PFSK-1 (cell line): ENCODE results near the gene KRTAP4-3.

Experiments used
- FOXP2 ChIP-seq: optimal IDR thresholded peaks from 2 replicates; pipeline ENCODE3; 2011; ENCODE audit warnings: borderline replicate concordance, control low read depth, inconsistent platforms; ENCODE audit not compliant: insufficient read depth; ENCODE audit errors: extremely low read length, extremely low read depth
- POLR2AphosphoS5 ChIP-seq: IDR thresholded peaks from 2 replicates; pipeline ENCODE4 v1.6.1; 2012; ENCODE audit warnings: low read depth, mild to moderate bottlenecking, control low read depth, low read length, moderate library complexity
- SIN3A ChIP-seq: IDR thresholded peaks from 2 replicates; pipeline ENCODE4 v1.6.1; 2012; ENCODE audit warnings: mild to moderate bottlenecking, low read length, moderate library complexity, borderline replicate concordance; ENCODE audit not compliant: insufficient read depth
- TAF1 ChIP-seq: IDR thresholded peaks from 2 replicates; pipeline ENCODE4 v1.6.1; 2012; ENCODE audit warnings: low read length, control low read depth, borderline replicate concordance; ENCODE audit not compliant: insufficient read depth
- TF ChIP-seq, protein P1 (sequence below), 2 experiments: IDR thresholded peaks; 2 replicates each; pipeline versions ENCODE4 v1.6.1 to v1.8.0; 2011 to 2012; ENCODE audit warnings: low read depth in 2 of 2, low read length in 2 of 2, control low read depth in 1 of 2, inconsistent platforms in 1 of 2, mild to moderate bottlenecking in 1 of 2, moderate library complexity in 1 of 2; ENCODE audit not compliant: insufficient read depth in 1 of 2

The KRTAP4-3 gene

DNA sequence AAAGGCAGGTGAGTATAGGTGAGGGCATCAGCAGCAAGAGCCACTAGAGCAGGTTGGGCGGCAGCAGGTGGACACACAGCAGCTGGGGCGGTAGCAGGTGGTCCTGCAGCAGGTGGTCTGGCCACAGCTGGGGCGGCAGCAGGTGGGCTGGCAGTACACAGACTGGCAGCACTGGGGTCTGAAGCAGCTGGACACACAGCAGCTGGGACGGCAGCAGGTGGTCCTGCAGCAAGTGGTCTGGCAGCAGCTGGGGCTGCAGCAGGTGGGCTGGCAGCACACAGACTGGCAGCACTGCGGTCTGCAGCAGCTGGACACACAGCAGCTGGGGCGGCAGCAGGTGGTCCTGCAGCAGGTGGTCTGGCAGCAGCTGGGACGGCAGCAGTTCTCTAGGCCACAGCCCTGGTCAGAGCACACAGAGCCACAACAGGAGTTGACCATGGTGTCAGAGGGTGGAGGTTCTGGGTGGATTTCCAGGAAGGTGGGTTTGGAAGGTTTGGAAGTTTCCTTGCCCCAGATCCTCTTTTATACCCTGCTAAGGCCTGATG lies 9.8 kb upstream of the KRTAP4-3 start, which contains the start of gene KRTAP4-2:
KRTAP4-2 (minus strand) TSS at position 495 of the 545 bp plus-strand sequence; CDS start at position 438, 57 bp downstream.
- no peak for TF ChIP-seq TAF1
- TF ChIP-seq POLR2AphosphoS5, result no peak
- TF ChIP-seq FOXP2, result no peak
- TF ChIP-seq SIN3A, result no peak
- TF ChIP-seq, protein P1, sequence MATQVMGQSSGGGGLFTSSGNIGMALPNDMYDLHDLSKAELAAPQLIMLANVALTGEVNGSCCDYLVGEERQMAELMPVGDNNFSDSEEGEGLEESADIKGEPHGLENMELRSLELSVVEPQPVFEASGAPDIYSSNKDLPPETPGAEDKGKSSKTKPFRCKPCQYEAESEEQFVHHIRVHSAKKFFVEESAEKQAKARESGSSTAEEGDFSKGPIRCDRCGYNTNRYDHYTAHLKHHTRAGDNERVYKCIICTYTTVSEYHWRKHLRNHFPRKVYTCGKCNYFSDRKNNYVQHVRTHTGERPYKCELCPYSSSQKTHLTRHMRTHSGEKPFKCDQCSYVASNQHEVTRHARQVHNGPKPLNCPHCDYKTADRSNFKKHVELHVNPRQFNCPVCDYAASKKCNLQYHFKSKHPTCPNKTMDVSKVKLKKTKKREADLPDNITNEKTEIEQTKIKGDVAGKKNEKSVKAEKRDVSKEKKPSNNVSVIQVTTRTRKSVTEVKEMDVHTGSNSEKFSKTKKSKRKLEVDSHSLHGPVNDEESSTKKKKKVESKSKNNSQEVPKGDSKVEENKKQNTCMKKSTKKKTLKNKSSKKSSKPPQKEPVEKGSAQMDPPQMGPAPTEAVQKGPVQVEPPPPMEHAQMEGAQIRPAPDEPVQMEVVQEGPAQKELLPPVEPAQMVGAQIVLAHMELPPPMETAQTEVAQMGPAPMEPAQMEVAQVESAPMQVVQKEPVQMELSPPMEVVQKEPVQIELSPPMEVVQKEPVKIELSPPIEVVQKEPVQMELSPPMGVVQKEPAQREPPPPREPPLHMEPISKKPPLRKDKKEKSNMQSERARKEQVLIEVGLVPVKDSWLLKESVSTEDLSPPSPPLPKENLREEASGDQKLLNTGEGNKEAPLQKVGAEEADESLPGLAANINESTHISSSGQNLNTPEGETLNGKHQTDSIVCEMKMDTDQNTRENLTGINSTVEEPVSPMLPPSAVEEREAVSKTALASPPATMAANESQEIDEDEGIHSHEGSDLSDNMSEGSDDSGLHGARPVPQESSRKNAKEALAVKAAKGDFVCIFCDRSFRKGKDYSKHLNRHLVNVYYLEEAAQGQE (IDR thresholded peaks at IDR 0.05; ENCODE audit: insufficient read depth in 1 of 2, low read depth in 2 of 2, low read length in 2 of 2), result no peak

DNA sequence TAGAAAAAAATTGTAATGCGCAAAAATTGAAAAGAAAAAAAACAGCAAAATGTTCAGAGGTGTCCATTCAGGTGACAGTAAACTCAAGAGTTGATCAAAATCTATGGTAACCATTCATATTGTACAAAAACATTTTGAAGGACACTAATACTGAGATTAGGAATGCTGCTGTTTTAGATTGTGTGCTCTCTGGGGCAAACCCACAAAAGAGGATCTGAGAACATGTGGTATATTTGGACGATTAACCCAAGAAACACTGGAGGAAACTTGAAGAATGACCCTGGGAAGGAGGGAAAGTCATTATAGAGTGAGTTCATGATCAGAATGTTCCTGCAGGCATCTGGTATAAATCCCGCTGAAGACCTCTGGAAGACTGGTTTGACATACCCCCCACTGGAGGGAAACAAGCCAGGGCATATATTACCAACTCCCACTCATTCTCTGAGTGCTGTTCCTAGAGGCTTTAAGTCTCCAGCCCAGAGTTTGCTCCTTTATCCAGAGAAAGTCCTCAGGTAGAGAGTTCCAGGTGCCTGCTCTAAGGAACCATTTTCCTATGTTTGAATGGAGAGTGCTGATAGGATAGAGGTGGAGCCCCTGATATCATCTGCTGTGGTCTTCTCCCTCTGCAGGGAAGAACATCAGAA lies 8.8 kb upstream of the KRTAP4-3 start:
- TF ChIP-seq FOXP2, result no peak
- TF ChIP-seq, protein P1 (IDR thresholded peaks at IDR 0.05; ENCODE audit: insufficient read depth in 1 of 2, low read depth in 2 of 2, low read length in 2 of 2), result no peak
- TF ChIP-seq SIN3A, result no peak
- no peak for TF ChIP-seq TAF1
- TF ChIP-seq POLR2AphosphoS5, result no peak

DNA sequence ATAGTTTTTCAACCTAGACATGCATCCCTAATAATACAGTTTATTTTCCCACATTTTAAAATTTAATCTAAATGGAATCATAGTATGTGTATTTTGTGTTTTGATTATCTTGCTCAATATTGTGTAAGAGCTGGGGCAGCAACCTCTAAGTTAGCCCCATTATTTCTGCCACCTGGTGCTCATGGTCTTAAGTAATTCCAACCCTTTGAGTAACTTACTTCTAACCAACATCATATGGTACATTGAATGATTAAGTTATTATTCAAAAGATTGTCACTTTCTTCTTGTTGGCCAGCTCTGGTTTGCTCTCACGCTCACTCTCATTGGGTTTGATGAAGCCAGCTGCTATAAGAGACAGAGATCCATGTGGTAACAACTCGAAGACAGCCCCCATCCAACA lies 3.9 kb upstream of the KRTAP4-3 start:
- TF ChIP-seq SIN3A (no peak), FOXP2 (no peak), TAF1 (no peak), POLR2AphosphoS5 (no peak)
- TF ChIP-seq, protein P1 (IDR thresholded peaks at IDR 0.05; ENCODE audit: insufficient read depth in 1 of 2, low read depth in 2 of 2, low read length in 2 of 2), result no peak

DNA sequence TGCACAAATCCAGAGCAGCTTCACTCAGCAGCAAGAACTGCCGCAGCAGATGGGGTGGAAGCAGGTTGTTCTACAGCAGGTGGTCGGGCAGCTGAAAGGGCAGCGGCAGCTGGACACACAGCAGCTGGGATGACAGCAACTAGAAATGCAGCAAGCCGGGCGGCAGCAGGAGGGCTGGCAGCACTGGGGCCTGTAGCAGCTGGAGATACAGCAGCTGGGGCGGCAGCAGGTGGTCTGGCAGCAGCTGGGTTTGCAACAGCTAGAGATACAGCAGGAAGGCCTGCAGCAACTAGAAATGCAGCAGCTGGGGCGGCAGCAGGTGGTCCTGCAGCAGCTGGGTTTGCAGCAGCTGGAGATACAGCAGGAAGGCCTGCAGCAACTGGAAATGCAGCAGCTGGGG lies 460 bp downstream of the KRTAP4-3 start:
- TF ChIP-seq, protein P1 (IDR thresholded peaks at IDR 0.05; ENCODE audit: insufficient read depth in 1 of 2, low read depth in 2 of 2, low read length in 2 of 2), result no peak
- no peak for TF ChIP-seq POLR2AphosphoS5
- no peak for TF ChIP-seq FOXP2
- no peak for TF ChIP-seq SIN3A
- TF ChIP-seq TAF1, result no peak
